Left lung (tissue), 10 donors: ENCODE results near the gene PGLYRP2. TPM values are rescaled to one million over a fixed set of nuclear protein-coding genes. Genes with fewer than 3 reads are reported as not detected.
A peak's percentile ranks its signal among the peaks of the same experiment; 100 is the strongest.

ENCODE experiments used
- ATAC-seq: fragments of 200-7000 bp; cut with Tn5 transposase; one replicate; pipeline ENCODE4 v1.9.1; 2020; ENCODE audit warnings: moderate library complexity
- DNase-seq, 4 donors: peaks; one replicate each; pipeline ENCODE4 v3.0.0-alpha.2; 2013 to 2020
- H3K27ac ChIP-seq, 2 donors: fragments of 200-600 bp; sonication (generic) in 1 of 2; one replicate each; pipeline versions ENCODE4 v1.5.0 to v1.8.0; 2020 to 2021
- H3K27me3 ChIP-seq, 2 donors: fragments of 200-600 bp; sonication (generic) in 1 of 2; one replicate each; pipeline versions ENCODE4 v1.5.0 to v1.8.0; 2020 to 2021
- H3K36me3 ChIP-seq, 2 donors: fragments of 200-600 bp; sonication (generic) in 1 of 2; one replicate each; pipeline versions ENCODE4 v1.5.0 to v1.8.0; 2020 to 2021
- H3K4me1 ChIP-seq, 2 donors: fragments of 200-600 bp; one replicate each; pipeline ENCODE4 v1.8.0; 2021
- H3K4me3 ChIP-seq, 2 donors: fragments of 200-600 bp; sonication (generic) in 1 of 2; one replicate each; pipeline versions ENCODE4 v1.5.0 to v1.8.0; 2020 to 2021; ENCODE audit warnings: mild to moderate bottlenecking in 1 of 2
- H3K9me3 ChIP-seq, 2 donors: fragments of 200-600 bp; sonication (generic) in 1 of 2; one replicate each; pipeline versions ENCODE4 v1.5.0 to v1.8.0; 2020 to 2021
- intact Hi-C, 2 donors: fragments of 100-400 bp; cut with DNase I; formaldehyde crosslinking; loops; one replicate each; pipeline versions ENCODE4 v1.11.2 to v1.14.2; 2022
- polyA plus RNA-seq, 6 donors: library from polyadenylated mRNA; unstranded; fragments of 120-200 nt; gene quantifications; one replicate each; pipeline ENCODE4 v1.2.1, GENCODE V29; 2013; ENCODE audit not compliant: insufficient read length in 6 of 6
- total RNA-seq, 2 donors: library from RNA; stranded (reverse); fragmentation: NEBNext Ultra II Directional; extraction: Animal tissue kit (Norgen Biotek cat#: 25700); gene quantifications; one replicate each; pipeline ENCODE4 v1.2.1, GENCODE V29; 2021
- TF ChIP-seq, protein P1 (sequence below), 2 donors: fragments of 200-600 bp; sonication (generic) in 1 of 2; IDR thresholded peaks; one replicate each; pipeline versions ENCODE4 v1.5.0 to v1.8.0; 2021; ENCODE audit warnings: antibody characterized with exemption in 2 of 2
- donor health status: DM: no; HTN: yes; CAD: no.
- donor health status: DM: no; HTN: no; CAD: no.

Gene PGLYRP2
- total and polyA plus RNA-seq, 8 donors = not detected

DNA sequence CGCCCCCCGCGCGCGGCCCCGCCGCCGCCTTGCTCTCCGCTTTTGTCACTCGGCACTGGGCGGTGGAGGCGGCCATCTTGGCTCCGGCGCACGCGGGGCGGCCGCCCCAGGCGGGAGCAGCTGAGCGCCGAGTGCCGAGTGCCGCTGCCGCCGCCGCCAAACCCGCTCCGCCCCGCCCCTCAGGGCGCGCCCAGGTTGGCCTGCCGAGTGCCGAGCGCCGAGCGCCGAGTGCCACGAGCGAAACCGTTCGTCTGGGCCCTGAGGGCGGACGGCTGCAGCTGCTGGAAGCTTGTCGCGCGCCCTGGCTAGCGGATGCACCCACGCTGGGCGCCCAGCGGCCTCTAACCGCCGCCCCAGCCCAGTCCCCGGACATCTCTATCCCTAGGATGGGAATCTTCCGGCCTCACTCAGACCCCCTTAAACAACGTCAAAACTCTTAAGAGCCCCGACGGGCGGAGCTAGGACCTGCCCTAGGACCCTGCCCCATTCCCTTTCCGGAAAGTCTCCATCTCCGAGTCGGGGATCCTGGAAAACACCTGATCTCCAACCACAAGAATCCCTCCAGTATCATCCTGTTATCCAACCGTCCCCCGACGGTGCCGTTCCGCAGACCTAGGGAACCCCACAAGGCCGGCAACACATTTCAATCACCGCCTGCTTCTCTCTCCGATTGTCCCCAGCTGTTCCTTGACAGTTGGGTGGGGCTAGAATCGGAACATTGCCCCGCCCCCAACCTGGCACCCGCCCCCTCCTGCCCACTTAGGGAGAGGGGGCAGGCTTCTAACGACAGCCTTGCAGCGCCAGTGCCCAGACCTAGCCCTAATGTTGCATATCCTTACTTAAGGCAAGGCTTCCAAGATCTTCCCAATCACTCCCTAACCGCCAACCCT lies 46.4 kb downstream of the PGLYRP2 start:
- Histone ChIP-seq H3K27me3 (no peaks in the 10 kb centered on the region), H3K4me1 (peaks cover 16 to 38% of the 10 kb centered on the region in 2 donors), H3K27ac (peak overlapping the region; percentile 90 to 93), H3K36me3 (peaks cover 0 to 27% of the 10 kb centered on the region in 2 donors), H3K9me3 (no peaks in the 10 kb centered on the region), H3K4me3 (peak overlapping the region; percentile 76 to 88)
- intact Hi-C loops = no loop called here
- DNase-seq (peak; percentile 88 to 100 (median 93)), ATAC-seq (peak; percentile 98)
- TF ChIP-seq, protein P1, sequence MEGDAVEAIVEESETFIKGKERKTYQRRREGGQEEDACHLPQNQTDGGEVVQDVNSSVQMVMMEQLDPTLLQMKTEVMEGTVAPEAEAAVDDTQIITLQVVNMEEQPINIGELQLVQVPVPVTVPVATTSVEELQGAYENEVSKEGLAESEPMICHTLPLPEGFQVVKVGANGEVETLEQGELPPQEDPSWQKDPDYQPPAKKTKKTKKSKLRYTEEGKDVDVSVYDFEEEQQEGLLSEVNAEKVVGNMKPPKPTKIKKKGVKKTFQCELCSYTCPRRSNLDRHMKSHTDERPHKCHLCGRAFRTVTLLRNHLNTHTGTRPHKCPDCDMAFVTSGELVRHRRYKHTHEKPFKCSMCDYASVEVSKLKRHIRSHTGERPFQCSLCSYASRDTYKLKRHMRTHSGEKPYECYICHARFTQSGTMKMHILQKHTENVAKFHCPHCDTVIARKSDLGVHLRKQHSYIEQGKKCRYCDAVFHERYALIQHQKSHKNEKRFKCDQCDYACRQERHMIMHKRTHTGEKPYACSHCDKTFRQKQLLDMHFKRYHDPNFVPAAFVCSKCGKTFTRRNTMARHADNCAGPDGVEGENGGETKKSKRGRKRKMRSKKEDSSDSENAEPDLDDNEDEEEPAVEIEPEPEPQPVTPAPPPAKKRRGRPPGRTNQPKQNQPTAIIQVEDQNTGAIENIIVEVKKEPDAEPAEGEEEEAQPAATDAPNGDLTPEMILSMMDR (IDR thresholded peaks at IDR 0.05) = no peak

DNA sequence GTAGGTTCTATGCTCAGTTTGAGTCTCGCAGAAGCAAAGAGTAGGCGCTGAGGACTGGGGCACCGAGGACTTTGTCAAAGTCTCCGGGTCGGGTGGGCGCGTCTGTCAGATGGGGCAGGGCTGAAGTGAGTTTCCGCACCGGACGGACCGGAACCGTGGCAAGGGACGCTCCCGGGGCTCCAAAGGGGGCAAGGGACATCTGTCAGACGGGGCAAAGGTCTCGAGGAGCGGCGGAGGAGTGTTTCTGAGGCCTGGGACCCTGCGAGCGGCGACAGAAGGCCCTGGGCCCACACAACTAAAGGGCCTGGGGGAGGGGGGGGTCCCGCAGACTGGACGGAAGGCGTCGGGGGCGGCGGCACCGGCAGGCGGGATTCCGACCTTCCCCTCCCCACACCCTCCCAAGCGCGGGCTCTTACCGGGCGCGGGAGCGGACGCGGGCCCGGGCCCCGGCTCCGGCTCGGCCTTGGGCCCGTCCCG lies 47.2 kb downstream of the PGLYRP2 start:
- TF ChIP-seq, protein P1 (IDR thresholded peaks at IDR 0.05) = no peak
- no peak for ATAC-seq
- Histone ChIP-seq H3K9me3 (no peaks in the 10 kb centered on the region), H3K36me3 (peaks cover 0 to 35% of the 10 kb centered on the region in 2 donors), H3K4me3 (peak overlapping the region; percentile 61 to 76), H3K27me3 (no peaks in the 10 kb centered on the region), H3K27ac (peak overlapping the region in 1 of 2 donors; percentile 69), H3K4me1 (peaks cover 16 to 38% of the 10 kb centered on the region in 2 donors)
- DNase-seq = no peak
- intact Hi-C loops = no loop called here

GRCh38 chr19:15431396-15432017 lies 47.8 kb downstream of the PGLYRP2 start:
- Histone ChIP-seq H3K27ac (peak overlapping the region in 1 of 2 donors; percentile 69), H3K4me1 (peaks cover 16 to 38% of the 10 kb centered on the region in 2 donors), H3K36me3 (peaks cover 0 to 36% of the 10 kb centered on the region in 2 donors), H3K9me3 (no peaks in the 10 kb centered on the region), H3K4me3 (peak overlapping the region; percentile 61 to 76), H3K27me3 (no peaks in the 10 kb centered on the region)
- intact Hi-C loops = no loop called here
- ATAC-seq = no peak
- DNase-seq = no peak
- TF ChIP-seq, protein P1 (IDR thresholded peaks at IDR 0.05) = no peak

GRCh38 chr19:15430526-15431120 lies 48.7 kb downstream of the PGLYRP2 start:
- TF ChIP-seq, protein P1 (IDR thresholded peaks at IDR 0.05) = no peak

More at GRCh38 chr19:15430526-15431120, 48.7 kb downstream of the PGLYRP2 start:
- intact Hi-C loops = no loop called here
- ATAC-seq = no peak
- no peak overlapping the region for H3K27ac ChIP-seq
- no peaks in the 10 kb centered on the region for H3K9me3 ChIP-seq
- peaks cover 16 to 38% of the 10 kb centered on the region in 2 donors for H3K4me1 ChIP-seq
- H3K27me3 ChIP-seq = no peaks in the 10 kb centered on the region
- H3K4me3 ChIP-seq = peak overlapping the region in 1 of 2 donors; percentile 76
- DNase-seq = no peak
- peaks cover 0 to 40% of the 10 kb centered on the region in 2 donors for H3K36me3 ChIP-seq
